T-cell (primary cell): Measurements from ENCODE around the gene PLXDC1. TPM values are rescaled to one million over a fixed set of nuclear protein-coding genes. Genes with fewer than 3 reads are reported as not detected.

Experiments used
- ATAC-seq, 4 experiments: fragments of 200-7000 bp in 3 of 4; fragments of 150-1000 bp in 1 of 4; cut with Tn5 transposase; replicated peaks in 1 of 4; 1 replicate in 3 of 4; 2 replicates in 1 of 4; pipeline ENCODE4 v1.10.0; 2021; ENCODE audit warnings: moderate library complexity in 3 of 4, mild to moderate bottlenecking in 2 of 4, moderate number of reproducible peaks in 1 of 4
- CTCF ChIA-PET, 2 donors: fragments of 300-600 bp; sonication (Branson Sonifier 250); formaldehyde crosslinking; loops; one replicate each; lab custom pipeline; 2022; ENCODE audit warnings: antibody characterized with exemption in 2 of 2; lab: Charles Lee
- POLR2A ChIA-PET, 2 donors: fragments of 300-600 bp; sonication (Branson Sonifier 250); formaldehyde crosslinking; loops; one replicate each; lab custom pipeline; 2022; ENCODE audit warnings: antibody characterized with exemption in 2 of 2; lab: Charles Lee
- DNase-seq, 35 experiments: peaks; one replicate each; pipeline versions ENCODE4 v3.0.0 to v3.0.0-alpha.2; 2013 to 2023
- H3K27ac ChIP-seq: one replicate; pipeline ENCODE4 v1.5.1; 2013; ENCODE audit warnings: low read length
- H3K27me3 ChIP-seq, 2 experiments: replicated peaks in 1 of 2; 1 replicate in 1 of 2; 2 replicates in 1 of 2; pipeline versions ENCODE4 v1.6.1 to v1.7.0; 2013; ENCODE audit warnings: low read length in 1 of 2, mixed read lengths in 1 of 2; ENCODE audit not compliant: control insufficient read depth in 2 of 2, insufficient read depth in 2 of 2; ENCODE audit errors: extremely low read depth in 1 of 2
- H3K36me3 ChIP-seq, 2 donors: 1 replicate in 1 of 2; 2 replicates in 1 of 2; pipeline versions ENCODE4 v1.6.1 to v1.7.0; 2013; ENCODE audit warnings: low read length in 1 of 2; ENCODE audit not compliant: control insufficient read depth in 2 of 2, insufficient read depth in 1 of 2; ENCODE audit errors: extremely low read depth in 1 of 2
- H3K4me1 ChIP-seq, 2 experiments: 1 replicate in 1 of 2; 2 replicates in 1 of 2; pipeline versions ENCODE4 v1.6.1 to v1.7.0; 2013; ENCODE audit warnings: low read length in 2 of 2, mixed read lengths in 1 of 2; ENCODE audit not compliant: insufficient read depth in 2 of 2, control insufficient read depth in 1 of 2; ENCODE audit errors: extremely low read depth in 1 of 2
- H3K4me3 ChIP-seq, 2 donors: 1 replicate in 1 of 2; 2 replicates in 1 of 2; pipeline versions ENCODE4 v1.5.1 to v1.7.0; 2013; ENCODE audit warnings: mild to moderate bottlenecking in 2 of 2, low read length in 1 of 2, moderate library complexity in 1 of 2; ENCODE audit not compliant: control insufficient read depth in 1 of 2; ENCODE audit errors: extremely low read depth in 1 of 2
- H3K9me3 ChIP-seq: 2 replicates; pipeline ENCODE4 v1.7.0; 2013
- H3K27ac Mint-ChIP-seq, 2 donors: one replicate each; pipeline ENCODE4 v1.8.0; 2020 to 2021; ENCODE audit warnings: mild to moderate bottlenecking in 2 of 2, mixed read lengths in 2 of 2
- H3K27me3 Mint-ChIP-seq, 2 donors: one replicate each; pipeline ENCODE4 v1.8.0; 2021 to 2022; ENCODE audit warnings: mixed read lengths in 2 of 2
- H3K36me3 Mint-ChIP-seq: one replicate; pipeline ENCODE4 v1.8.0; 2021; ENCODE audit warnings: mixed read lengths
- H3K4me1 Mint-ChIP-seq, 3 donors: one replicate each; pipeline ENCODE4 v1.8.0; 2020 to 2022; ENCODE audit warnings: mixed read lengths in 3 of 3, mild to moderate bottlenecking in 1 of 3
- H3K4me3 Mint-ChIP-seq, 3 donors: one replicate each; pipeline ENCODE4 v1.8.0; 2020 to 2022; ENCODE audit warnings: mild to moderate bottlenecking in 3 of 3, mixed read lengths in 3 of 3, moderate library complexity in 3 of 3
- H3K9me3 Mint-ChIP-seq, 3 donors: one replicate each; pipeline ENCODE4 v1.8.0; 2020 to 2022; ENCODE audit warnings: mixed read lengths in 3 of 3
- WGBS: methylation state at CpG from one replicate; pipeline ENCODE4 v1.1.5; 2013; ENCODE audit warnings: missing lambda C conversion rate; ENCODE audit not compliant: insufficient coverage; 5-methylcytosine and 5-hydroxymethylcytosine counted together
- total RNA-seq, 35 experiments: library from RNA in 6 of 35; stranded (reverse) in 6 of 35; fragments of 120-200 nt in 1 of 35; gene quantifications; one replicate each; pipeline versions ENCODE4 v1.2.1 to v1.2.4 and lab custom pipeline; 2013 to 2026

The PLXDC1 gene
- total RNA-seq, 5 donors from 2014 or later (not counting 1 experiment from before 2014, with no cell fraction given) = 6.3 to 74.9 (median 13.9) TPM

GRCh38 chr17:39099663-39100286 lies 51.7 kb downstream of the PLXDC1 start:
- no peaks in the 10 kb centered on the region for H3K27me3 ChIP-seq
- peaks cover 50 to 73% of the 10 kb centered on the region in 2 experiments for H3K4me1 ChIP-seq
- H3K36me3 ChIP-seq = peaks cover 0 to 7% of the 10 kb centered on the region in 2 donors
- no peaks in the 10 kb centered on the region for H3K9me3 Mint-ChIP-seq
- no peaks in the 10 kb centered on the region for H3K27me3 Mint-ChIP-seq
- H3K4me1 Mint-ChIP-seq = peaks cover 65 to 75% (median 68%) of the 10 kb centered on the region in 3 donors
- ATAC-seq = no peak
- ChIA-PET POLR2A (interaction anchor here in 1 of 2 donors (0.5 to 0.7 kb wide), 2 partner anchors 50 to 54 kb away, joined by 3 to 5 read pairs; no protein-coding TSS in a partner anchor), CTCF (no interaction called here)
- H3K36me3 Mint-ChIP-seq = no peaks in the 10 kb centered on the region
- DNase-seq = no peak
- 95% methylated on average over 7 of the region's 9 CpGs for WGBS
- no peak overlapping the region for H3K27ac ChIP-seq
- peak overlapping the region in 1 of 2 donors; percentile 75 for H3K27ac Mint-ChIP-seq
- H3K4me3 ChIP-seq = no peak overlapping the region
- no peak overlapping the region for H3K4me3 Mint-ChIP-seq
- no peaks in the 10 kb centered on the region for H3K9me3 ChIP-seq

DNA sequence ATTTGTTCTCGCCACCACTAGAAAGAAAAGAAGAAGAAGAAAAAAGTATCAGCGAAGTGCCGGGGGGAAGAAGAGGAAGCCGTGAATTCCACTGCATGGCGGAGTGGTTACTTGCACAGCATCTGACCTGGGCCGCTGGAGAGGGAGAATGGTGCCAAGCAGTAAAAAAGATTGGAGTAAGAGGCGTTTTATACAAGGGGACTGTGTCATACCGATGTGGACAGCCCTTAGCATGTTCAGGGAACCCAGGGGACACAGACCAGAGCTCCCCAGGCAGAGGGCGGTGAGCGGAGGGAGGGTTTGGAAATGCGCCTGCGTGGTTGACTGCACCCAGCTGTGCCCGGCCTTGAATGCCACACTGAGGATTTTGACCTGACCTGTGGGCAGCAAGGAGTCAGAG lies 52.8 kb downstream of the PLXDC1 start:
- H3K9me3 Mint-ChIP-seq = no peaks in the 10 kb centered on the region
- peaks cover 77 to 87% (median 80%) of the 10 kb centered on the region in 3 donors for H3K4me1 Mint-ChIP-seq
- no peak for DNase-seq
- H3K27me3 ChIP-seq = no peaks in the 10 kb centered on the region
- ATAC-seq = no peak
- peak overlapping the region; percentile 30 to 80 for H3K27ac Mint-ChIP-seq
- H3K36me3 Mint-ChIP-seq = no peaks in the 10 kb centered on the region
- no peaks in the 10 kb centered on the region for H3K9me3 ChIP-seq
- H3K4me1 ChIP-seq = peaks cover 62 to 85% of the 10 kb centered on the region in 2 experiments
- ChIA-PET CTCF (no interaction called here), POLR2A (no interaction called here)
- 84% methylated on average over 12 of the region's 13 CpGs for WGBS
- H3K36me3 ChIP-seq = no peaks in the 10 kb centered on the region
- H3K27me3 Mint-ChIP-seq = no peaks in the 10 kb centered on the region
- peak overlapping the region; percentile 14 for H3K27ac ChIP-seq
- peak overlapping the region in 1 of 3 donors; percentile 54 for H3K4me3 Mint-ChIP-seq
- peak overlapping the region in 1 of 2 donors; percentile 19 for H3K4me3 ChIP-seq

DNA sequence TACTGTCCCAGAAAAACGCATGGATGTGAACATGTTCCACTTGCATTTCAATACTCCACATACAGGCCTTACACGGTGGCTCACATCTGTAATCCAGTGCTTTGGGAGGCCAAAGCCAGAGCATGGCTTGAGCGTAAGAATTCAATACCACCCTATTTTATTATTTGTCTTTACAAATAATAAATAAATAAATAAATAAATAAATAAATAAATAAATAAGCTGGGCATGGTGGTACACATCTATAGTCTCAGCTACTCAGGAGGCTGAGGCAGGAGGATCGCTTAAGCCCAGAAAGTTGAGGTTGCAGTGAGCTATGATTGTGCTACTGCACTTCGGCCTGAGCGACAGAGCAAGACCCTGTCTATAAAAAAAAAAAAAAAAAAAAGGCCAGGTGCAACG lies 53.9 kb downstream of the PLXDC1 start:
- H3K27ac Mint-ChIP-seq = peak overlapping the region; percentile 93 to 96
- H3K4me3 Mint-ChIP-seq = peak overlapping the region in 1 of 3 donors; percentile 80
- DNase-seq = no peak
- no peaks in the 10 kb centered on the region for H3K9me3 Mint-ChIP-seq
- no peak for ATAC-seq
- WGBS = 83% methylated on average over 1 of the region's 7 CpGs
- CTCF ChIA-PET = interaction anchor here in 1 of 2 donors (0.6 kb wide), 1 partner anchor 113 kb away, joined by 6 read pairs; no protein-coding TSS in a partner anchor
- Histone ChIP-seq H3K4me1 (peaks cover 66 to 92% of the 10 kb centered on the region in 2 experiments), H3K36me3 (no peaks in the 10 kb centered on the region), H3K27me3 (no peaks in the 10 kb centered on the region), H3K9me3 (no peaks in the 10 kb centered on the region), H3K4me3 (no peak overlapping the region), H3K27ac (peak overlapping the region; percentile 77)
- no peaks in the 10 kb centered on the region for H3K27me3 Mint-ChIP-seq
- H3K36me3 Mint-ChIP-seq = no peaks in the 10 kb centered on the region
- POLR2A ChIA-PET = no interaction called here
- peaks cover 82 to 92% (median 84%) of the 10 kb centered on the region in 3 donors for H3K4me1 Mint-ChIP-seq

GRCh38 chr17:39097150-39097519 lies 54.3 kb downstream of the PLXDC1 start:
- no peaks in the 10 kb centered on the region for H3K27me3 Mint-ChIP-seq
- ATAC-seq (no peak), DNase-seq (no peak)
- H3K4me1 Mint-ChIP-seq = peaks cover 82 to 92% (median 84%) of the 10 kb centered on the region in 3 donors
- Histone ChIP-seq H3K9me3 (no peaks in the 10 kb centered on the region), H3K4me1 (peaks cover 63 to 93% of the 10 kb centered on the region in 2 experiments), H3K27ac (peak overlapping the region; percentile 77), H3K27me3 (no peaks in the 10 kb centered on the region), H3K4me3 (peak overlapping the region in 1 of 2 donors; percentile 62), H3K36me3 (no peaks in the 10 kb centered on the region)
- ChIA-PET CTCF (interaction anchor here in 1 of 2 donors (0.6 to 1.0 kb wide), 2 partner anchors 56 to 113 kb away, joined by 3 to 6 read pairs; no protein-coding TSS in a partner anchor), POLR2A (no interaction called here)
- WGBS = 64% methylated on average over 1 of the region's 2 CpGs
- H3K36me3 Mint-ChIP-seq = no peaks in the 10 kb centered on the region
- H3K27ac Mint-ChIP-seq = peak overlapping the region; percentile 93 to 96
- no peaks in the 10 kb centered on the region for H3K9me3 Mint-ChIP-seq
- H3K4me3 Mint-ChIP-seq = peak overlapping the region; percentile 68 to 80 (median 70)

GRCh38 chr17:39096508-39097149 lies 54.8 kb downstream of the PLXDC1 start:
- H3K4me1 ChIP-seq = peaks cover 62 to 93% of the 10 kb centered on the region in 2 experiments
- DNase-seq (peak in 33 of 35 experiments; percentile 22 to 71 (median 40)), ATAC-seq (peak; percentile 61 to 73 (median 70))
- H3K36me3 ChIP-seq = no peaks in the 10 kb centered on the region
- peaks cover 82 to 91% (median 83%) of the 10 kb centered on the region in 3 donors for H3K4me1 Mint-ChIP-seq
- CTCF ChIA-PET = interaction anchor here in 1 of 2 donors (0.6 to 1.0 kb wide), 2 partner anchors 9 to 57 kb away, joined by 3 to 6 read pairs; no protein-coding TSS in a partner anchor
- peak overlapping the region; percentile 68 to 80 (median 70) for H3K4me3 Mint-ChIP-seq
- no peaks in the 10 kb centered on the region for H3K9me3 Mint-ChIP-seq
- peak overlapping the region; percentile 43 to 62 for H3K4me3 ChIP-seq
- H3K27ac ChIP-seq = peak overlapping the region; percentile 77
- no peaks in the 10 kb centered on the region for H3K27me3 Mint-ChIP-seq
- no peaks in the 10 kb centered on the region for H3K36me3 Mint-ChIP-seq
- H3K27ac Mint-ChIP-seq = peak overlapping the region; percentile 93 to 96
- H3K9me3 ChIP-seq = no peaks in the 10 kb centered on the region
- H3K27me3 ChIP-seq = no peaks in the 10 kb centered on the region
- WGBS = 20% methylated on average over 1 of the region's 10 CpGs
- POLR2A ChIA-PET = no interaction called here

DNA sequence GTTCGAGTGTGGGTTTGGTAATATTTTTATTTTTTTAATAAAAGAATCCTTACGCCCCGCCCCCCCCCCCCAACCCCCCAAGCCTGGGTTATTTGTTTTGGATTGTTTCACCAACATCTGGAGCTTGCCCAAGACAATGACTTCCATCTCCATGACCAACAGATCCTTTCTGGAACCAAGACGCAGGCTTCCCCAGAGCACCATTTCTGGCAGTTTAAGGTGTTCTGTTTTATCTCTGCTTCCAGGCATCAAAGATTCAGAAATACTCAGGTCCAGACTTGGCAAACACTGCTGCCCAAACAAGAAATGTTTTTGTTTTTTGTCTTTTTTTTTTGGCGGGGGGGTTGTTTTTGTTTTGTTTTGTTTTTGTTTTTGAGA lies 56.1 kb downstream of the PLXDC1 start:
- no CpG with 5 or more reads among the region's 5 CpGs for WGBS
- H3K4me1 ChIP-seq = peaks cover 67 to 94% of the 10 kb centered on the region in 2 experiments
- peaks cover 84 to 91% (median 85%) of the 10 kb centered on the region in 3 donors for H3K4me1 Mint-ChIP-seq

More for the DNA sequence above, 56.1 kb downstream of the PLXDC1 start:
- Mint-ChIP-seq H3K27me3 (no peaks in the 10 kb centered on the region), H3K36me3 (no peaks in the 10 kb centered on the region), H3K4me3 (peak overlapping the region; percentile 26 to 80 (median 44)), H3K9me3 (no peaks in the 10 kb centered on the region), H3K27ac (peak overlapping the region; percentile 93 to 96)
- no peaks in the 10 kb centered on the region for H3K36me3 ChIP-seq
- no peaks in the 10 kb centered on the region for H3K27me3 ChIP-seq
- no peak overlapping the region for H3K4me3 ChIP-seq
- ChIA-PET CTCF (interaction anchor here (0.7 to 1.1 kb wide), 6 partner anchors 21 to 1681 kb away, joined by 4 to 6 read pairs (median 4); no protein-coding TSS in a partner anchor), POLR2A (interaction anchor here in 1 of 2 donors (0.6 kb wide), 4 partner anchors 17 to 1686 kb away, joined by 4 to 7 read pairs (median 6); no protein-coding TSS in a partner anchor)
- peak overlapping the region; percentile 77 for H3K27ac ChIP-seq
- H3K9me3 ChIP-seq = no peaks in the 10 kb centered on the region
- no peak for ATAC-seq
- no peak for DNase-seq
